Right atrium auricular region (tissue), 2 donors: ENCODE data around the gene ARMC12. TPM values are rescaled to one million over a fixed set of nuclear protein-coding genes. Genes with fewer than 3 reads are reported as not detected.
"Not testable (repeated sequence)": the region's sequence is repeated elsewhere in the genome, so short reads cannot be mapped to it uniquely, and the experiment has no call there.

Experiments
- DNase-seq: peaks from one replicate; pipeline ENCODE4 v3.0.0-alpha.2; 2019; ENCODE audit warnings: low spot score
- H3K27ac ChIP-seq, 2 donors: fragments of 200-600 bp; sonication (generic); 1 replicate in 1 of 2; 2 replicates in 1 of 2; pipeline ENCODE4 v1.5.1; 2016 to 2019
- H3K27me3 ChIP-seq, 2 donors: fragments of 200-600 bp; sonication (generic); one replicate each; pipeline versions ENCODE4 v1.5.1 to v1.6.0; 2017 to 2019
- H3K36me3 ChIP-seq: fragments of 200-600 bp; sonication (generic); one replicate; pipeline ENCODE4 v1.5.1; 2016
- H3K4me1 ChIP-seq, 2 donors: fragments of 200-600 bp; sonication (generic); one replicate each; pipeline versions ENCODE4 v1.5.1 to v1.6.0; 2017 to 2019
- H3K4me3 ChIP-seq, 2 donors: fragments of 200-600 bp; sonication (generic); 1 replicate in 1 of 2; 2 replicates in 1 of 2; pipeline ENCODE4 v1.5.1; 2017 to 2019; ENCODE audit warnings: mild to moderate bottlenecking in 1 of 2, moderate library complexity in 1 of 2
- H3K9me3 ChIP-seq, 2 donors: fragments of 200-600 bp; sonication (generic); one replicate each; pipeline ENCODE4 v1.5.1; 2019
- CTCF ChIP-seq, 2 donors: fragments of 200-600 bp; sonication (generic); IDR thresholded peaks; one replicate each; pipeline ENCODE4 v1.5.1; 2019; ENCODE audit warnings: antibody characterized with exemption in 2 of 2
- total RNA-seq, 2 donors: library from RNA; depleted of rRNA; stranded (reverse); fragments of >200 nt; gene quantifications; one replicate each; pipeline ENCODE4 v1.1.0, GENCODE V29; 2016

The ARMC12 gene
- total RNA-seq, result under 1 TPM in 1 of 2 donors, not detected in 1; 0.39 TPM

- no peaks in the 10 kb centered on the region for H3K27me3 ChIP-seq
- H3K4me1 ChIP-seq, result peaks cover 2 to 48% of the 10 kb centered on the region in 2 donors
- H3K36me3 ChIP-seq, result no peaks in the 10 kb centered on the region
- H3K27ac ChIP-seq, result peak within 1 kb of the TSS in 1 of 2 donors; percentile 10
- no peak for DNase-seq
- H3K4me3 ChIP-seq, result no peak within 1 kb of the TSS
- TF ChIP-seq CTCF (IDR thresholded peaks at IDR 0.05), result no peak
- H3K9me3 ChIP-seq, result no peaks in the 10 kb centered on the region
These were observed at the start of gene ARMC12 for GRCh38 chr6:35736982-35737412. ARMC12 (plus strand) TSS chr6:35737032; CDS start chr6:35737109, 77 bp downstream.

- H3K27ac ChIP-seq, result peak overlapping the region; percentile 99
- no peak for TF ChIP-seq CTCF (IDR thresholded peaks at IDR 0.05)
- H3K27me3 ChIP-seq, result no peaks in the 10 kb centered on the region
- peak overlapping the region; percentile 78 to 85 for H3K4me3 ChIP-seq
- H3K36me3 ChIP-seq, result peaks cover 18% of the 10 kb centered on the region
- H3K9me3 ChIP-seq, result no peaks in the 10 kb centered on the region
- DNase-seq, result no peak
- H3K4me1 ChIP-seq, result peaks cover 0 to 32% of the 10 kb centered on the region in 2 donors
These were observed 48.9 kb upstream of the ARMC12 start for GRCh38 chr6:35687658-35688604.

GRCh38 chr6:35688605-35689322, 48.1 kb upstream of the ARMC12 start, which contains the start of gene FKBP5:
FKBP5 (minus strand) TSS chr6:35688915; CDS start chr6:35642824, 46,091 bp downstream.
- H3K9me3 ChIP-seq, result no peaks in the 10 kb centered on the region
- no peaks in the 10 kb centered on the region for H3K27me3 ChIP-seq
- H3K27ac ChIP-seq, result peak within 1 kb of the TSS; percentile 99
- TF ChIP-seq CTCF (IDR thresholded peaks at IDR 0.05), result no peak
- DNase-seq, result peak; percentile 98
- H3K4me1 ChIP-seq, result peaks cover 0 to 32% of the 10 kb centered on the region in 2 donors
- H3K4me3 ChIP-seq, result peak within 1 kb of the TSS; percentile 78 to 85
- peaks cover 11% of the 10 kb centered on the region for H3K36me3 ChIP-seq

- not testable (repeated sequence) for H3K4me3 ChIP-seq, H3K36me3 ChIP-seq, H3K27me3 ChIP-seq, DNase-seq, H3K9me3 ChIP-seq
- Histone ChIP-seq H3K27ac (peak overlapping the region; percentile 84 to 92), H3K4me1 (peaks cover 0 to 32% of the 10 kb centered on the region in 2 donors)
These were observed 46.8 kb upstream of the ARMC12 start for GRCh38 chr6:35690006-35690405.

- no peak for DNase-seq
- TF ChIP-seq CTCF (IDR thresholded peaks at IDR 0.05), result no peak
- H3K4me1 ChIP-seq, result peaks cover 0 to 32% of the 10 kb centered on the region in 2 donors
- no peak overlapping the region for H3K4me3 ChIP-seq
- H3K27me3 ChIP-seq, result no peaks in the 10 kb centered on the region
- no peaks in the 10 kb centered on the region for H3K36me3 ChIP-seq
- H3K27ac ChIP-seq, result peak overlapping the region; percentile 84 to 92
- H3K9me3 ChIP-seq, result no peaks in the 10 kb centered on the region
These were observed 46.3 kb upstream of the ARMC12 start for GRCh38 chr6:35690484-35690883.
